Activated naive CD8-positive, alpha-beta T cell treated with anti-CD3 and anti-CD28 coated beads for 36 hours (primary cell): ENCODE measurements around the gene INPP5D. TPM values are rescaled to one million over a fixed set of nuclear protein-coding genes. Genes with fewer than 3 reads are reported as not detected.
"Not testable (repeated sequence)": the region's sequence is repeated elsewhere in the genome, so short reads cannot be mapped to it uniquely, and the experiment has no call there.

Experiments used
- DNase-seq: peaks from one replicate; pipeline ENCODE4 v3.0.0; 2021
- H3K27ac Mint-ChIP-seq: one replicate; pipeline ENCODE4 v1.8.0; 2022; ENCODE audit warnings: mild to moderate bottlenecking, moderate library complexity, mixed read lengths
- H3K27me3 Mint-ChIP-seq: one replicate; pipeline ENCODE4 v1.8.0; 2022; ENCODE audit warnings: mild to moderate bottlenecking, mixed read lengths
- H3K36me3 Mint-ChIP-seq: one replicate; pipeline ENCODE4 v1.8.0; 2021; ENCODE audit warnings: mild to moderate bottlenecking, mixed read lengths
- H3K4me1 Mint-ChIP-seq: one replicate; pipeline ENCODE4 v1.8.0; 2021; ENCODE audit warnings: mixed read lengths
- H3K4me3 Mint-ChIP-seq: one replicate; pipeline ENCODE4 v1.8.0; 2022; ENCODE audit warnings: mild to moderate bottlenecking, moderate library complexity, mixed read lengths
- H3K9me3 Mint-ChIP-seq: one replicate; pipeline ENCODE4 v1.8.0; 2022; ENCODE audit warnings: mixed read lengths
- total RNA-seq, 2 experiments: library from RNA; stranded (reverse); gene quantifications; one replicate each; pipeline ENCODE4 v1.2.3, GENCODE V29; 2021

Gene INPP5D
- total RNA-seq, 2 experiments from 2014 or later = 38.7 to 41.8 TPM

DNA sequence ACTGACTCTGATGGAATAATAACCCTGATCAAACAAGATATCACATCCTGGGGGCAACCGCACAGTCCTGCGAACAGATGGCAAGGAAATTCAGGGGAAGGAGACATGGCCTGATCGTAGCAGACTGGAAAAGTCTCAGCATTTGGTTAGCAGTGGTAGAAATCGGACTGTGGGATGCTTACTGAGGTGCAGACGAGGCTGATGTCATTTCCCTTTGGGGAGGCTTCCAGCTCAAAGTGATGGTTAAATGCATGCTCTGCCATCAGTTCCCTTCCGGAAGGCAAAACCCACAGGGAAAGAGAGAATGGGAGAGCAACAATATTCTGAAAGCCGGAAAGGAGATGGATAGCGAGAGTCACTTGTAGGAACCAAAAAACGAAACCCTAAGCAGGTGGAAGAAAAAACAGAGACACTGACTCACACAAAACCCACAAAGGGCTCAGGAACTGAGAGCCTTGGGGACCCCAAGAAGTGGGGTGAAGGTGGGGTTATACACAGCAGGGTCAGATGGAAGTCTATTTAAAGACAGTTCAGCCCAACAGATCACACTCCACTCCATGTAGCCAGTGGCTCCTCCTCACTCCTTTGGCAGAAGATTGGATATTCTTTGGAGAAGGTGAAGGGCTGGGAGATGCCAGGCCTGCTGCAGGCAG lies 93.1 kb downstream of the INPP5D start:
- Mint-ChIP-seq H3K4me1 (no peaks in the 10 kb centered on the region), H3K36me3 (peaks cover 21% of the 10 kb centered on the region), H3K27ac (no peak overlapping the region), H3K4me3 (no peak overlapping the region), H3K9me3 (no peaks in the 10 kb centered on the region), H3K27me3 (no peaks in the 10 kb centered on the region)
- no peak for DNase-seq

DNA sequence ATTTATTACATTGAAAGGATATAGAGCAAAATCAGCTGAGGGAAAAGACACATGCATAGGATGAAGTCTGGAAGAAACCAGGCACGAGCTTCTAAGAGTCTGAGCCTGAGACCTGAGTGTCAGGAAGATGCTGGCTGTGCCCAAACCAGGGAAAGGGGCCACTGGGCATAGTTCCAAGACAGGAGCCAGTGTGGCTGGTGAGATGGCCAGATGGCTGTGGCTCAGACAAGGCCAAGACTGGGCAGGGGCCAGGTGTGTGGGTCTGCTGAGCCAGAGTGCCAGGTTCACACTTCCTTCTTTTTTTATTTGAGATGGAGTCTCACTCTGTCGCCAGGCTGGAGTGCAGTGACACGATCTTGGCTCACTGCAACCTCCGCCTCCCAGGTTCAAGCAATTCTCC lies 95.9 kb downstream of the INPP5D start:
- H3K4me3 Mint-ChIP-seq = no peak overlapping the region
- H3K36me3 Mint-ChIP-seq = peaks cover 19% of the 10 kb centered on the region
- H3K27me3 Mint-ChIP-seq = no peaks in the 10 kb centered on the region
- no peak for DNase-seq
- H3K9me3 Mint-ChIP-seq = no peaks in the 10 kb centered on the region
- no peaks in the 10 kb centered on the region for H3K4me1 Mint-ChIP-seq
- H3K27ac Mint-ChIP-seq = peak overlapping the region; percentile 21

GRCh38 chr2:233156461-233156860 lies 96.3 kb downstream of the INPP5D start:
- peaks cover 19% of the 10 kb centered on the region for H3K36me3 Mint-ChIP-seq
- peak overlapping the region; percentile 3 for H3K27ac Mint-ChIP-seq
- DNase-seq, H3K4me3 Mint-ChIP-seq, H3K27me3 Mint-ChIP-seq, H3K9me3 Mint-ChIP-seq, H3K4me1 Mint-ChIP-seq: not testable (repeated sequence)

GRCh38 chr2:233161730-233162129 lies 101.6 kb downstream of the INPP5D start:
- Mint-ChIP-seq H3K27ac (peak overlapping the region; percentile 10), H3K36me3 (peaks cover 9% of the 10 kb centered on the region), H3K4me1 (no peaks in the 10 kb centered on the region), H3K27me3 (no peaks in the 10 kb centered on the region), H3K4me3 (no peak overlapping the region), H3K9me3 (no peaks in the 10 kb centered on the region)
- DNase-seq = no peak

GRCh38 chr2:233162770-233163169 lies 102.6 kb downstream of the INPP5D start:
- Mint-ChIP-seq H3K27ac (no peak overlapping the region), H3K36me3 (peaks cover 7% of the 10 kb centered on the region), H3K4me1 (no peaks in the 10 kb centered on the region), H3K9me3 (no peaks in the 10 kb centered on the region), H3K27me3 (no peaks in the 10 kb centered on the region), H3K4me3 (no peak overlapping the region)
- no peak for DNase-seq

DNA sequence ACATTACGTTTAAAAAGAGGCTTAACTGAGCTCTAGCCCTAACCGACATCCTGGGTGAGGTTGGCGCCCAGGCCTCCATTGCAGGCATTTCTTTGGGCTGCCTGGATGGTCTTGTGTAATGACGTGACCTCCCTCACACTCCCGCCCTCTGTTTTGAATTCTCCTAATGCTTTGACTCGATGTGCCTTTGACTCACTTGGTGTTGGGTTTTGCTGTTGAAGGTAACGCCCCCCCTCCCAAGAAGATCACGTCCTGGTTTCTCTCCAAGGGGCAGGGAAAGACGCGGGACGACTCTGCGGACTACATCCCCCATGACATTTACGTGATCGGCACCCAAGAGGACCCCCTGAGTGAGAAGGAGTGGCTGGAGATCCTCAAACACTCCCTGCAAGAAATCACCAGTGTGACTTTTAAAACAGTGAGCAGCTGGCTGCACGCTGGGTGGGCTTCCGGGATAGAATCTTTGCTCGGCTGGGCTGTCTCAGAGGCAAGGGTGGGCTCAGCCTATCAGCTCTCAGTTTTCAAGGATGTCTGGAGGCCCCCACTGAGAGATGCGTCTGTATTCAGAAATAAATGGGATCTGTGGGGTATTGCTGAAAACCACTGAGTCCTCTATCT lies 103.5 kb downstream of the INPP5D start:
- no peak for DNase-seq
- Mint-ChIP-seq H3K36me3 (peaks cover 7% of the 10 kb centered on the region), H3K27me3 (no peaks in the 10 kb centered on the region), H3K27ac (no peak overlapping the region), H3K4me1 (no peaks in the 10 kb centered on the region), H3K9me3 (no peaks in the 10 kb centered on the region), H3K4me3 (no peak overlapping the region)

DNA sequence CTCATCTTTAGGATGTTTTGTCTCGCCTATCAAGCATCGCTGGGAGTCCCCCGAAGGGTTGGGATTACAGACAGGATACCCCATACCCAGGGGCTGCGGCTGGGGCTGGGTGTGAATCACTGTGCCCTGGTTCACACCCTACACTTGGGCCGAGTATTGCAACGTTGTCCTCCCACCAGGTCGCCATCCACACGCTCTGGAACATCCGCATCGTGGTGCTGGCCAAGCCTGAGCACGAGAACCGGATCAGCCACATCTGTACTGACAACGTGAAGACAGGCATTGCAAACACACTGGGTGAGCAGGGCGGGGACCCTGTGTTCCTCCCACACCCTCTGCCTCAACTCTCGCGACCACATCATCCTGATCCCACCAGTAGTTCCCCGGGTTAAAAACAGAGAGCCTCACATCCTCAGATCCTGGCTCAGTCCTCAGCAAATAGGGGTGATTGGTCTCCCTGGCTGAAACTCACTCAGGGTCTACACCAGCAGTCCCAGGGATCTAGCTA lies 104.0 kb downstream of the INPP5D start:
- Mint-ChIP-seq H3K4me1 (no peaks in the 10 kb centered on the region), H3K27me3 (no peaks in the 10 kb centered on the region), H3K9me3 (no peaks in the 10 kb centered on the region), H3K4me3 (no peak overlapping the region), H3K27ac (no peak overlapping the region), H3K36me3 (peaks cover 7% of the 10 kb centered on the region)
- no peak for DNase-seq

GRCh38 chr2:233164967-233165366 lies 104.8 kb downstream of the INPP5D start:
- Mint-ChIP-seq H3K4me1 (no peaks in the 10 kb centered on the region), H3K9me3 (no peaks in the 10 kb centered on the region), H3K27ac (no peak overlapping the region), H3K27me3 (no peaks in the 10 kb centered on the region), H3K36me3 (peaks cover 10% of the 10 kb centered on the region), H3K4me3 (no peak overlapping the region)
- no peak for DNase-seq

- H3K9me3 Mint-ChIP-seq = no peaks in the 10 kb centered on the region
- no peak overlapping the region for H3K4me3 Mint-ChIP-seq
- H3K36me3 Mint-ChIP-seq = peaks cover 14% of the 10 kb centered on the region
- no peak for DNase-seq
- no peaks in the 10 kb centered on the region for H3K27me3 Mint-ChIP-seq
- H3K27ac Mint-ChIP-seq = no peak overlapping the region
- H3K4me1 Mint-ChIP-seq = no peaks in the 10 kb centered on the region
Observed at GRCh38 chr2:233165543-233165894, 105.4 kb downstream of the INPP5D start.

DNA sequence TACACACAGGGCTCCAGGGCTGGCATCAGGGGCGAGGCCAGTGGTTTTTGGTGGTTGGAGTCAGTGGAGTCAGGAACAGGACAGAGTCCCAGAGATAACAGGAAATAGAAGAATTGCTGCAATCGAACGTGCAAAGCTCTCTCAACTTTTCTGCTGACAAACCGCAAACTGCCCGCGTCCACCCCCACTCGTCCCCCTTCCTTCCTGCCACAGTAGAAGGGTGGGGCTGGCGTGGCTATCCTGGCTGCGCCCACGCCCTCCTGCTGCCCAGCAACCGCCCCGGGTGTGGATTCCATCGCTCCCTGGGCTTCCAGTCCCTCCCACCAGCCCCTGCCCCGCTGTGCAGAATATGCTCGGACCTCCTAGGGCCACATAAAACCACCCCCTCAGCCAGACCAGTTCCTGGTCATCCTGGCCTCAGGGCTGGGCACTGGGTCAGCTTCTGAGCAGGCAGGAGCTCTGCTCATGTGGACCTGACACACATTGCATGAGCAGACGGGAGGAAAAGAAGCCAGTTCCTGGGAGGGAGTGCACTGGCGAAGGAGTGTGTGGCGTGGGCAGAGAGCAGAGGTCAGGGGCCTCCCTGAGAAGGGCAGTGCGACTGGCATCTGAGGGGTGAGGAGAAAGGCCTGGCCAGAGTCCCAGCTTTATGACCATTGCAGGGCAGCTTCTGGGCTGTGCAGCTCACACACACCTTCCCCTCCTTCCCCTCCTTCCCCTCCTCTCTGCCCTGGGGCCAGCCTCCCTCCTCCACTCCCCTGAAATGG lies 105.9 kb downstream of the INPP5D start:
- no peak for DNase-seq
- H3K27ac Mint-ChIP-seq = no peak overlapping the region

DNA sequence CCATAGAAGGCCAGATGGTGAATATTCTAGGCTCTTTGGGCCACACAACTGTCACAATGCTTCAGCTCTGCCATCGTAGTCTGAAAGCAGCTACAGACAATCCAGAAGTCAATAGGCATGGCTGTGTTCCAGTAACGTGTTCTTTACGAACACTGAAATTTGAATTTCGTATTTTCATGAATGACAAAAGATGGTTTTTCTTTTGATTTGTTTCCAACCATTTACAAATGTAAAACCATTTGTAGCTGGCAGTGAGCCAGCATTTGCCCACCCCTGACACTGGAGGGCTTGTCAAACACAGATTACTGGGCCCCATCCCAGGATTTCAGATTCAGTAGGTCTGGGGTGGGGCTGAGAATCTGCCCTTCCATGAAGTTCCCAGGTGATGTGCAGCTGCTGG lies 108.3 kb downstream of the INPP5D start:
- Mint-ChIP-seq H3K27me3 (no peaks in the 10 kb centered on the region), H3K27ac (no peak overlapping the region), H3K4me3 (no peak overlapping the region), H3K4me1 (no peaks in the 10 kb centered on the region), H3K36me3 (peaks cover 23% of the 10 kb centered on the region), H3K9me3 (no peaks in the 10 kb centered on the region)
- DNase-seq = no peak

More for the DNA sequence above, 105.9 kb downstream of the INPP5D start:
- Mint-ChIP-seq H3K9me3 (no peaks in the 10 kb centered on the region), H3K4me3 (no peak overlapping the region), H3K36me3 (peaks cover 15% of the 10 kb centered on the region), H3K27me3 (no peaks in the 10 kb centered on the region), H3K4me1 (no peaks in the 10 kb centered on the region)

DNA sequence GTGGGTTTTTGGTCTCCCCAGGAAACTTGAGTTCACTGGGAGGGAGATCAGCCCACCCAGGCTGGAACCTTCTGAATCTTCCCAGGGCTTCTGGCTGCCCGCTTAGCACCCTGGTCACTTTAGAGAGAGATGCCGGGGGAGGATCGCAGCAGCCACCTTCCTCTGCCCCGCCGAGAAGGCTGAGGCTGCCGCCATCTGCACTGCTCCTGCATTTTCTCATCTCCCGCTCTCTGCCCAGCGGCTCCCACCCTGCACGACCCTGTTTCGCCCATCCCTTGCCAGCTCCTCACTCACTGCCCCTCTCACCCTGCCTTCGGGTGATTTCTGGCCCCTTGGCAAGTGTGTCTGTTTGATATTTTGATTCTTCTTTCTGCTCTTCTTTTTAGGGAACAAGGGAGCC lies 108.8 kb downstream of the INPP5D start:
- Mint-ChIP-seq H3K27ac (peak overlapping the region; percentile 57), H3K9me3 (no peaks in the 10 kb centered on the region), H3K4me1 (no peaks in the 10 kb centered on the region), H3K4me3 (no peak overlapping the region), H3K27me3 (no peaks in the 10 kb centered on the region), H3K36me3 (peaks cover 23% of the 10 kb centered on the region)
- DNase-seq = no peak

DNA sequence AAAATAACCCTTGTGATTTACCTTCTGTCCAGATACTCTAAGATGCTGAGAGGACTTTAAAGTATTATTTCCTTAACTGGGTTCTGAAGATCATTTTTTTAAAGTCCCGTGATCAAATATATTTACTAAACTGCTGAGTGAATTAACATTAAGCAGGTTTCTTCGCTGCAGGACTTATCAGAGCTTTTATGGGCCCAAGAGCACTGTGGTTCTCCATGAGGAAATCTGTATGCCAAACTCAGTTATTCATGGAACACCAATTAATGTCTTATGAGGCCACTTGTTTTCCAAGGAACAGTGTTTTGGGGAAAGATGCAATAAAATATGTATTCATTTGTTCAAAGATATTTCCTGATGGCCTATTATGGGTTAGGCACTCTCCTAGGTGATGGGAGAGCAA lies 111.2 kb downstream of the INPP5D start:
- no peaks in the 10 kb centered on the region for H3K27me3 Mint-ChIP-seq
- H3K9me3 Mint-ChIP-seq = no peaks in the 10 kb centered on the region
- no peaks in the 10 kb centered on the region for H3K4me1 Mint-ChIP-seq
- DNase-seq = no peak
- no peak overlapping the region for H3K4me3 Mint-ChIP-seq
- H3K27ac Mint-ChIP-seq = peak overlapping the region; percentile 34
- peaks cover 23% of the 10 kb centered on the region for H3K36me3 Mint-ChIP-seq

DNA sequence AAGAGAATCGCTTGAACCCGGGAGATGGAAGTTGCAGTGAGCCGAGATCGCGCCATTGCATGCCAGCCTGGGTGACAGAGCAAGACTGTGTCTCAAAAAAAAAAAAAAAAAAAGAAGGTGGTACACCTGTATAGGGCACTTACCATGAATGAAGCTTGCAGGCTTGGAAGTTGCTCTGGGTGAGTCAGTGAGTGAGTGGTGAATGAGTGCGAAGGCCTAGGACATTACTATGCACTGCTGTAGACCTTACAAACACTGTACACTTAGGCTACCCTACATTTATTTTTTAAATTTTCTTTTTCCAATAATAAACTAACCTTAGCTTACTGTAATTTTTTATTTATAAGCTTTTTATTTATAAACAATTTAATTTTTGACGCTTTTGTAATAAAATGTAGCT lies 113.0 kb downstream of the INPP5D start:
- Mint-ChIP-seq H3K9me3 (no peaks in the 10 kb centered on the region), H3K36me3 (peaks cover 25% of the 10 kb centered on the region), H3K27ac (no peak overlapping the region), H3K27me3 (no peaks in the 10 kb centered on the region), H3K4me1 (no peaks in the 10 kb centered on the region), H3K4me3 (no peak overlapping the region)
- DNase-seq = no peak

DNA sequence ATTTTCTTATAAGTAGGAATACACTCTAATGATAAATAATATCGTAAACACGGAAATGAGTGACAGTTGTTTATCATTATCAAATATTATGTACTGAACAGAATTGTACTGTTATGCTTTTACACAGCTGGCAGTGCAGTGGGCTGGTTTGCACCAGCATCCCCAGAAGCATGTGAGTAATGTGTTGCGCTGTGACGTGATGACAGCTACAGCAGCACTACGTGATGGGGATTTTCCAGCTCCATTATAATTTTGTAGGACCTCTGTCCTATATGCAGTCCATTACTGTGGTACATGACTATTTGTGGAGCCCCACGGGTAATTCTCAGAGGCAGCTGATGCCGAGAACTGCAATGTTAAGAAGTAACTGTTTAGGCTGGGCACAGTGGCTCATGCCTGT lies 114.0 kb downstream of the INPP5D start:
- no peak overlapping the region for H3K27ac Mint-ChIP-seq
- peaks cover 26% of the 10 kb centered on the region for H3K36me3 Mint-ChIP-seq
- no peaks in the 10 kb centered on the region for H3K4me1 Mint-ChIP-seq
- DNase-seq = no peak
- no peaks in the 10 kb centered on the region for H3K9me3 Mint-ChIP-seq
- H3K27me3 Mint-ChIP-seq = no peaks in the 10 kb centered on the region
- H3K4me3 Mint-ChIP-seq = no peak overlapping the region
